Activated CD8-positive, alpha-beta memory T cell treated with anti-CD3 and anti-CD28 coated beads, Interleukin-2, amount 50 U/mL, for 24 hours (primary cell): ENCODE data around the gene FAT3.

Source experiments
- DNase-seq: peaks from one replicate; pipeline ENCODE4 v3.0.0-alpha.2; 2020; ENCODE audit errors: extremely low read depth

Gene FAT3

DNA sequence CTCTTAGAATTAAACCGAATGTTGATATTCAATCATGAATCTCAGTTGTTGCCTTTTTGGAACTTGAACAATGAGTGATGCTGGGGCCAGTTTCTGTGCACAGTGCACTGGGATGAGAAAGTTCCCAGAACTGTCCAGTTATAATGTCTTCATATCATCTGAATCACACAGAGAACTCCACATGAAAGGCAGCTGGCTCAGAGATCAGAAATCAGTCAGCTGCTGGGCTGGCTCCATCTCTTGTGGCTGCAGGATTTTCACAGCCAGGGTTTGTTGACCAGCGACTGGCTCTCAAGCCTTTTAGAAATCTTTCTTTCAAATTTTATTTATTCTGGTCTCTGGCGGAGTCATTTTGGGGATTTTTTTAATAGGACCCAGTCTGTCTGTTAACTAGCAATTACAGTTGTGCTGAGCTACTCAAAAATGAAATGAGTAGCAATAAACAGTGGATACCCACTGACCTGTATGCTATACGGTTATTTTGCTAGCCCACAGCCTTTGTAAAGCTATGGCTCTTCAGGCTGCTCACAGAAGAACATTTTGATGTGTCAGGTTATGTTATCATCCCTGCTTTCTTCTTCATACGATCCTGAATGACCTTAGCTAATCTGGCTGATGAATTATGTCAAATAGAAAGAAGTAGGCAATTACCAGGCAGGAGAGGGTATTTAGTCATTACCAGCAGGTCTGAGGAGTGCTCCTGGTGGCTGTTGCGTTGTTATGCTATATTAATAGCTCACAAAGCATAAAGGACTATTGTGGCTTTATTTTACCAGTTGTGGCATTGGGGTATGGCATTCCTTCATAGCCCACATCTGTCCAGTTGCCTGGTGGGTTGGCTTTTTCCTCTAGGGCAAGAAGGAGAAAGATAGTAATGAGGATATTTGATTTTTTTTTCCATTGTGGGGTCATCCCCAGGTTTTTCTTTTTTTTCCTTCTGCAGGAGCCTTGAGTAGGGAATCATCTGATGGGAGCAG, 3.6 kb downstream of the FAT3 start:
- DNase-seq = no peak

- DNase-seq = no peak
Measured at GRCh38 chr11:92236856-92237255, 12.2 kb downstream of the FAT3 start.

GRCh38 chr11:92240916-92241315, 16.3 kb downstream of the FAT3 start:
- DNase-seq = no peak

DNA sequence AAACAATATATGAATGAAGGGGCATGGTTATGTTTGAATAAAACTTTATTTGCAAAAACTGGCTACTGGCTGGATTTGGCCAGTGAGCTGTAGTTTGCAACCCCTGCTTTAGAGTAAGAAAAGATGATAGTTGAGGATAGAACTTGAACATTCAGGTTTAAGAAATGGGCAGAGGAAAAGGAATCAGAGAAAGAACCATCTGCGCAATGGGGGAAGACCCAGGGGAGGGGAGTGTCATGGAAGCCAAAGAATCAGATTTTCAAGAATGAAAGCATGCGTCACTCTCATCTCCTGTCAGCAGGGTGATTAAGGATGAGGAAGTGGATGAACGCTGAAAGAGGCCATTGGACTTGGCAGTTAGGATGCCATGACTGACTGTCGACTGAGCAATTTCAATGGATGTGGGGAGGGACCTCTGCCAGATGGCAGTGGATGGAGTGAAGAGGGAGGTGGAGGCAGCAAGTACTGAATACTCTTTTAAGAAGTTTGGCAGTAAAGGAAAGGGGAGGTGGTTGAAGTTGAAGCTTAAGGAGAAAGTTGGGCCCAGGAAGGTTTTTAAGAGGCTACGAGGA, 21.2 kb downstream of the FAT3 start:
- no peak for DNase-seq

GRCh38 chr11:92246630-92247029, 22.0 kb downstream of the FAT3 start:
- no peak for DNase-seq

DNA sequence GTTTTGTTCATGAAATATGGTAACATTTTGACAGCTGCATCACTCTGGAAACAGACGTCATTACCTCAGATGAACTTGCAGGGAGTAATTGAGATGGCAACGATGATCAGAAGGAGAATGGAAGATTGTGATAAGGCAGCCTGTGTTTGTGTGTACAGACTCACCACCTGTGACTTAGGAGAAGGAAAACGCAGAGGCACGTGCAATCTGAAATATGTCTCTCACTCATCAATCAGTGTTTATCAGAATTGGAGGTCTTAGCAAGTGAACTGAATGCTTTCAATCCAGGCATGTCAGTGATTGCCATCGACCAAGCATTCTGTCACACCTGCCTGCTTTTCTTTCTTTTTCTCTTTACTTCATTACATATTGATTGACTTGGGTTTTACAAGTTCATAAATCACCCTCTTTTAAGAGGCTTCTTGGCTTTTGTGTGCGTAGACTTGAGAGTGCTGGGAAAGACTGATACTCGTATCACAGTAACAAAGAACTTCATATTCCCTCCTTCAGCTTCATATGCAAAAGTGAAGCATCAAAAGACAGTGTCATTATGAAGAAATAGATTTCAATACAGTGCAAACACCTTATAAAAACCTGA, 24.6 kb downstream of the FAT3 start:
- no peak for DNase-seq

- DNase-seq = no peak
Measured at GRCh38 chr11:92251980-92252379, 27.4 kb downstream of the FAT3 start.

DNA sequence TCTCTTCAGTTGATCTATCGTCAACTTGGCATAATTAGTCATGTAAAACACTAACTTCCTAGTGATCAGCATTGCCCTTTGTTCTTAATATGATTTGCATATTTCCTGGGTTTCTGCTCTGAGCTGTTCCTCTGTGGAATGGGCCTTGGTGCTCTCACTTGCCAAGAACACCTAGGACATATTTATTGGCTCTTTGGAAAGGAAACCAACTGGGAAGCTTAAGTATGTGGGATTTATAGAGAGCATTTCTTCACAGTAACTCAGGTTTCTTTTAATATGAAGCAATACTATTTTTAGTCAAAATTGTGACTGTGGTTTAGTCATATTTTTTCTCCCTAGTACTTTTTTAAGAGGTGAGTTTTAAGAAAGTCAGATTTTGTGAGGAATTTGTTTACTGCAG, 28.8 kb downstream of the FAT3 start:
- no peak for DNase-seq

- no peak for DNase-seq
Measured at GRCh38 chr11:92253945-92254344, 29.3 kb downstream of the FAT3 start.

GRCh38 chr11:92257536-92257935, 32.9 kb downstream of the FAT3 start:
- no peak for DNase-seq

- no peak for DNase-seq
Measured at GRCh38 chr11:92259861-92260260, 35.2 kb downstream of the FAT3 start.

GRCh38 chr11:92264350-92264749, 39.7 kb downstream of the FAT3 start:
- no peak for DNase-seq

DNA sequence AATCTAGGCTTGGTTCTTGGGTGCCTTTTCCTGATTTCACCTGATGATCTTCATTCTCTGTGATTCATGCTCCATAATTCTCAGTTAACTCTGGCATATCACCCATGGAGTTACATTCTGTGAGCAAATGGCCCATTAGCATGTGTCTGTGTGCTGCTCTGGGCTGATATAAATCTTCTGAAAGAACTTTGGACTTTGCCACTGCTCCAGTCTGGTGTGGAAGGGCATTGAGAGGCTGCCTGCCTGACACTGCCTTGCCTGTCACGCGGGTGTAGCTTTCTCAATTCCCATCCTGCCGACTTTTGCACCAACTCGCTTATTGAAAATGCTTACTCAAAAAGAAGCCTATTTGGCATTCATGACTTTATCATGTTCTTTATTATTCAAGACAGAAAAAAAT, 42.2 kb downstream of the FAT3 start:
- no peak for DNase-seq

- no peak for DNase-seq
Measured at GRCh38 chr11:92267278-92267677, 42.7 kb downstream of the FAT3 start.

DNA sequence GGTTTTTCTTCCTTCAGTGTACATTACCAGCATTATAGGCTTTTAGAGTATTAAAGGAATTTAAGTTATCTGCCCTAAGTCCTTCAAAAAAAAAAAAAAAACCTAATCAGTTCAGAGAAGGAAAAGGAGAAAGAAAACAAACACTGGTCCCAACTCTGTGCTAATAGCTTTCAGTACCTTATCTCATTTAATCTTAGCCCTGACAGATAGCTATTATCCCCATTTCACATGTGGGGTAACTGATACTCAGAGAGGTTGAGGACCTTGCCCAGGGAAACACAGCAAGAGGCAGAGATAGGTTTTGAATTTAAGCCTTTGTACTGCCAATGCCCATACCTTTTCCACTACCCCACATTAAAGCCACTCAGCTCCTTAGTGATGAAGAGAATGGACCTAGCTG, 43.4 kb downstream of the FAT3 start:
- no peak for DNase-seq

DNA sequence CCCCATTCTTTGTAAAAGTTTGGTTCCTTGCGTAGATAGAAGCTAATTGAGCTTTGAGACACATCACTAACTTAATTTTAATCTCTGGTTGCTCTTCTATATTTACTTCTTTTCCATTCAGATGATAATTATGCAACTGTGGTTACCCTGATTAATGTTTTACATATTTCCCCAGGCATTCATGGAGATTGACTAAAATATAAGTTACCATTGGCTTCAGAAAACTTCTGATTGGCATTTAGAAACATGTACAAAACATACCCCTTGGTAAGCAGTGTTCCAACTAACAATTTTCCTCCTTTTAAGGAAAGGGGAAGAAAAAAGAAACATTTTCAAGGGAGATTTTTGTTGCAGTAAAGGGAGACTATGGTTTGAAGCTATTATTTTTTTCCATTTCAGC, 43.9 kb downstream of the FAT3 start:
- no peak for DNase-seq

DNA sequence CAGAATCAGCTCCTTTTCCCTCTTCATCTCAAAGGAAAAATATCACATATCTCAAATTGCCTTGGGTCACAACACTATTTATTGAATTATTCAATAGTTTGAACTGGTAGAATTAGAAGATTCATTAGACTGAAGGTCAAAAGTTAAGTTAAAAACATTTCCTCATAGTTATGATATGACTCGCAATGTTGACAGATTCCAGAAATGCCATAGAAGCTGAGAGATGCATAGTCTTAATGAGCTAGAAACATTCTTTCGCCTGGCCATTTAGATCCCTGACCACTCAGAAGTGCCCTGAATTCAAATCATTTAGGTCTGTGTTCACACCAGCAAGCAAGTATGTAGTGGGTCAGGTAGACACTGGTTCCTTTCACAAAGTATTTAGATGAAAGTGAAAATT, 44.4 kb downstream of the FAT3 start:
- DNase-seq = no peak

- DNase-seq = no peak
Measured at GRCh38 chr11:92269841-92270240, 45.2 kb downstream of the FAT3 start.

DNA sequence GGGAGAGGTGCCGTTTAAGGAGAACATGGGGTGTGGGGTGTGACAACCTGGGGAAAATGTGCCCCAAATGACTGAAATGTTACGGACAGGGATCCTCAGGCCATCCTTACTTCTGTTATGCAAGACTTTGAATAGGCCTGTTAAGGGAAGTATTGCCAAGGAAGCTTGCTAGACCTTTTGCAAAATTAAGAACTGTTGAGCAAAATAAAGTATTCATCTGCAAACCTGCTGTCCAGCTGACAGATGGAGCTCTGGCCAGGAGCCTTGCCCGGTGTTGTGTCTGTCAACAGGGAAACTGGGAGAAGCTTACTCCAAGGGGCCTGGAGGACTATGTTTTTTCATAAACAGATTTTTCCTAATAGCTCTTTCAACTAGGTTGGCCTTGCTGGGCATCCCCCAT, 48.0 kb downstream of the FAT3 start:
- no peak for DNase-seq
